Activated CD4-positive, alpha-beta memory T cell treated with anti-CD3 and anti-CD28 coated beads for 36 hours (primary cell): ENCODE results near the gene RALGPS1. TPM values are rescaled to one million over a fixed set of nuclear protein-coding genes. Genes with fewer than 3 reads are reported as not detected.

Source experiments
- CTCF ChIA-PET: fragments of 350-600 bp; sonication (Branson Sonifier 250); formaldehyde crosslinking; loops from one replicate; lab custom pipeline; 2021; ENCODE audit warnings: antibody characterized with exemption, inconsistent platforms; lab: Charles Lee
- POLR2A ChIA-PET: fragments of 350-600 bp; sonication (Branson Sonifier 250); formaldehyde crosslinking; loops from one replicate; lab custom pipeline; 2021; ENCODE audit warnings: antibody characterized with exemption; lab: Charles Lee
- DNase-seq: peaks from one replicate; pipeline ENCODE4 v3.0.0-alpha.2; 2020
- H3K27ac Mint-ChIP-seq: one replicate; pipeline ENCODE4 v1.8.0; 2021; ENCODE audit warnings: mixed read lengths
- H3K27me3 Mint-ChIP-seq: one replicate; pipeline ENCODE4 v1.8.0; 2021; ENCODE audit warnings: mixed read lengths
- H3K36me3 Mint-ChIP-seq: one replicate; pipeline ENCODE4 v1.8.0; 2021; ENCODE audit warnings: mixed read lengths
- H3K4me1 Mint-ChIP-seq: one replicate; pipeline ENCODE4 v1.8.0; 2021; ENCODE audit warnings: low read depth, mixed read lengths
- H3K4me3 Mint-ChIP-seq: one replicate; pipeline ENCODE4 v1.8.0; 2021; ENCODE audit warnings: mild to moderate bottlenecking, mixed read lengths
- H3K9me3 Mint-ChIP-seq: one replicate; pipeline ENCODE4 v1.8.0; 2021; ENCODE audit warnings: mixed read lengths
- intact Hi-C: fragments of 100-400 bp; cut with micrococcal nuclease; formaldehyde crosslinking; loops from one replicate; pipeline ENCODE4 v1.15.1; 2023
- total RNA-seq, 2 experiments: library from RNA; stranded (reverse); gene quantifications; one replicate each; pipeline ENCODE4 v1.2.3, GENCODE V29; 2021

The RALGPS1 gene
- total RNA-seq, 2 experiments from 2014 or later, result 2.1 to 3.1 TPM

DNA sequence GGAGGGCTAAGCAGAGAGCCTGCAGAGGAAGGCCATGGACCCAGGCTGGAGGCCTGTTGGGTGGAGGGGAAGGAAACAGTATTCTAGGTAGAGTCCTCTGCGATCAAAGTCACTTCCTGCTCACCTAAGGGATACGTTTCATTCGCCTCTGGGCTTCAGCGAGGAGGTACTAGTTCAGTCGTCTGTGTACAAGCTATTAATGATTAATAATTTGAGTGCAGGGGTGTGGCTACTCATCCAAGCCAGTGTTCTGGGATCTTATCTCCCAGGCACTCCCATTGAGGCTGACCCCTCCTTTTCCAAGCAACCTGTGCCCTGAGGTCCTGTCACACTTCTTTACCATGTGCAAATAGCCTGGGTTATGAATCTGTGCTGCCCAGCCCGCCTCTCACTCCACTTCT lies 25.2 kb downstream of the RALGPS1 start:
- Mint-ChIP-seq H3K9me3 (peaks cover 3% of the 10 kb centered on the region), H3K27me3 (no peaks in the 10 kb centered on the region), H3K4me1 (peaks cover 5% of the 10 kb centered on the region), H3K4me3 (no peak overlapping the region), H3K36me3 (no peaks in the 10 kb centered on the region), H3K27ac (no peak overlapping the region)
- intact Hi-C loops, result loop anchor here (1.0 kb wide), 2 partner anchors 26 to 259 kb away; no protein-coding TSS in a partner anchor
- CTCF ChIA-PET, result interaction anchor here (0.8 to 6.4 kb wide), 6 partner anchors 25 to 510 kb away, joined by 3 to 148 read pairs (median 4); partner anchors contain the start of gene RALGPS1
- no peak for DNase-seq
- POLR2A ChIA-PET, result no interaction called here

GRCh38 chr9:126942399-126942798 lies 27.8 kb downstream of the RALGPS1 start:
- H3K9me3 Mint-ChIP-seq, result no peaks in the 10 kb centered on the region
- POLR2A ChIA-PET, result no interaction called here
- no peak overlapping the region for H3K4me3 Mint-ChIP-seq
- no peaks in the 10 kb centered on the region for H3K36me3 Mint-ChIP-seq
- H3K4me1 Mint-ChIP-seq, result peaks cover 5% of the 10 kb centered on the region
- CTCF ChIA-PET, result interaction anchor here (1.1 to 6.4 kb wide), 4 partner anchors 16 to 513 kb away, joined by 3 to 148 read pairs (median 10); no protein-coding TSS in a partner anchor
- H3K27me3 Mint-ChIP-seq, result no peaks in the 10 kb centered on the region
- H3K27ac Mint-ChIP-seq, result no peak overlapping the region
- no peak for DNase-seq
- intact Hi-C loops, result no loop called here

- ChIA-PET CTCF (no interaction called here), POLR2A (no interaction called here)
- intact Hi-C loops, result no loop called here
- Mint-ChIP-seq H3K27ac (no peak overlapping the region), H3K36me3 (no peaks in the 10 kb centered on the region), H3K4me3 (no peak overlapping the region), H3K9me3 (no peaks in the 10 kb centered on the region), H3K4me1 (peaks cover 2% of the 10 kb centered on the region), H3K27me3 (no peaks in the 10 kb centered on the region)
- DNase-seq, result no peak
Observed at GRCh38 chr9:126945682-126946081, 31.1 kb downstream of the RALGPS1 start.

GRCh38 chr9:126947529-126947928 lies 32.9 kb downstream of the RALGPS1 start:
- intact Hi-C loops, result no loop called here
- DNase-seq, result no peak
- H3K9me3 Mint-ChIP-seq, result no peaks in the 10 kb centered on the region
- CTCF ChIA-PET, result interaction anchor here (0.6 to 1.2 kb wide), 3 partner anchors 19 to 267 kb away, joined by 3 to 4 read pairs (median 3); no protein-coding TSS in a partner anchor
- no peak overlapping the region for H3K27ac Mint-ChIP-seq
- H3K27me3 Mint-ChIP-seq, result no peaks in the 10 kb centered on the region
- no peak overlapping the region for H3K4me3 Mint-ChIP-seq
- POLR2A ChIA-PET, result interaction anchor here (0.6 kb wide), 1 partner anchor 12 kb away, joined by 3 read pairs; no protein-coding TSS in a partner anchor
- no peaks in the 10 kb centered on the region for H3K4me1 Mint-ChIP-seq
- H3K36me3 Mint-ChIP-seq, result no peaks in the 10 kb centered on the region

DNA sequence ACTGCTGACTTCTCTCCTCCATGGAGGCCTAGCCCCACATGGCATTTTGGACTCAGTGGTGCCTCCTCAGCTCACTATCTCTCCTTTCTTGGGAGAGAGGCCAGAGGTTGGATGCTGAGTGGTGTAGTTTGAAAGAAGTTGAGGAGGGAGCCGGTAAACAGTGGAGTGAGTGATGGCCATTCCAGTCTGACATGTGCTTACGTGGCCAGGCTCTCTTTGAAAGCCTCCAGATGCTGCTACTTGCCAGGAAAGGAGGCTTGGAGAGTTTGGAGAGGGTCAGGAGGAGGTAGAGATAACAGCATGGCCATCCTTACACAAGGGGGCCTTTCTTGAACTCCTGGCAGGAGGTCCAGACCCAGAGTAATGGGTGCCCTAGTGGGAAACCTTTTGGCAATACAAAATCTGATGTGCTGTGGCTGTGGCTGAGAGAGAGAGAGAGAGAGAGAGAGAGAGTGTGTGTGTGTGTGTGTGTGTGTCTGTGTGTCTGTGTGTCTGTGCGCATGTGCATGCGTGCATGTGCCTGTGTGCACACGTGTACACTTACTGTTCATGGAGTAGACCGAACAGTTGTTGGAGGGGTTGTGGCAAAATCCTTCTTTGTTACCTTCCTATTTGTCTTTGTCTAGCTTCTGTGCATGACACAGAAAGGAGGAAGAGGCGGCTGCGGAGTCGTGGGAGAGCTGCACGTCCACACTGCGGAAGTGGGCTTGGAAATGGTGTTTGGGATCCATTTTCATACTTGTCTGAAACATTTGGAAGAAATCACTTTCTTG lies 37.8 kb downstream of the RALGPS1 start:
- H3K27ac Mint-ChIP-seq, result no peak overlapping the region
- no peaks in the 10 kb centered on the region for H3K4me1 Mint-ChIP-seq
- ChIA-PET POLR2A (no interaction called here), CTCF (interaction anchor here (0.7 kb wide), 1 partner anchor 109 kb away, joined by 4 read pairs; no protein-coding TSS in a partner anchor)
- no peaks in the 10 kb centered on the region for H3K36me3 Mint-ChIP-seq
- intact Hi-C loops, result no loop called here
- no peaks in the 10 kb centered on the region for H3K27me3 Mint-ChIP-seq
- H3K4me3 Mint-ChIP-seq, result no peak overlapping the region
- no peak for DNase-seq
- H3K9me3 Mint-ChIP-seq, result no peaks in the 10 kb centered on the region

DNA sequence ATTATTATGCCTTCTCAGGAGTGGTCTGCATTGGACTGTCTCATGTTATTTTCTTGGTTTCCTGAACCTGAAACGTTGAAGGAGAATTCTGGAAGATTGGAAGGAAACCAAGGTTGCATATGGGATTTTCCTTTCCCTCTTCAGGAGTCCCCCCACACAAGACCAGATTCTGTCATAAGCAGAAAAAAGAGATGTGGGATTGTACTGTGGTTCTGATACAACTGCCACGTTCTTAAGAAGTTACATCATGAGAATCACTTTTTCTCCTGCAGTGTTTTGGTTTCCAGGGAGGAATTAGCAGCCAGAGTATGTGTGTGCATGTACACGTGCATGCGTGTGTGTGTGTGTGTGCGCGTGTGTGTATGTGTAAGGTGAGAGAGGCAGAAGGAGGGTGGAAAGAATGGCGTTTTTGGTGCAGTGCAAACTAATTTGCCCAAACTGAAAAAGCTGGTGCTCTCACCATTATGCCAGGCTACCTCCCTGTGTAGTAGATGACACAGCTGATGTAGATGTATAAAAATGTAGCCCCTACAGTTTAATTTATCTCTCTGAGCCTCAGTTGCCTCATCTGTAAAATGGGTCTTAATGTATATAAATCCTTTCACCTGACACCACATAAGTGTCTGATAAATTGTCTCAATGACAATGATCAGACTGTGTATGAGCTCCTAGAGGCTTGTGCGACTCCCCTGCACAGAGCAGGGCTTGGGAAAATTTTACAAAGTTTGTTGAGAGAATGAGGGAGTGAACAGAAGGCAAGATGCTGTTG lies 38.6 kb downstream of the RALGPS1 start:
- H3K27me3 Mint-ChIP-seq, result no peaks in the 10 kb centered on the region
- H3K4me1 Mint-ChIP-seq, result no peaks in the 10 kb centered on the region
- CTCF ChIA-PET, result interaction anchor here (0.7 kb wide), 1 partner anchor 108 kb away, joined by 4 read pairs; no protein-coding TSS in a partner anchor
- H3K9me3 Mint-ChIP-seq, result no peaks in the 10 kb centered on the region
- POLR2A ChIA-PET, result no interaction called here
- no peak overlapping the region for H3K27ac Mint-ChIP-seq
- H3K36me3 Mint-ChIP-seq, result no peaks in the 10 kb centered on the region
- no peak overlapping the region for H3K4me3 Mint-ChIP-seq
- intact Hi-C loops, result no loop called here
- no peak for DNase-seq

GRCh38 chr9:126955811-126956210 lies 41.2 kb downstream of the RALGPS1 start:
- no peaks in the 10 kb centered on the region for H3K4me1 Mint-ChIP-seq
- H3K27ac Mint-ChIP-seq, result no peak overlapping the region
- CTCF ChIA-PET, result interaction anchor here (1.7 kb wide), 1 partner anchor 243 kb away, joined by 6 read pairs; no protein-coding TSS in a partner anchor

DNA sequence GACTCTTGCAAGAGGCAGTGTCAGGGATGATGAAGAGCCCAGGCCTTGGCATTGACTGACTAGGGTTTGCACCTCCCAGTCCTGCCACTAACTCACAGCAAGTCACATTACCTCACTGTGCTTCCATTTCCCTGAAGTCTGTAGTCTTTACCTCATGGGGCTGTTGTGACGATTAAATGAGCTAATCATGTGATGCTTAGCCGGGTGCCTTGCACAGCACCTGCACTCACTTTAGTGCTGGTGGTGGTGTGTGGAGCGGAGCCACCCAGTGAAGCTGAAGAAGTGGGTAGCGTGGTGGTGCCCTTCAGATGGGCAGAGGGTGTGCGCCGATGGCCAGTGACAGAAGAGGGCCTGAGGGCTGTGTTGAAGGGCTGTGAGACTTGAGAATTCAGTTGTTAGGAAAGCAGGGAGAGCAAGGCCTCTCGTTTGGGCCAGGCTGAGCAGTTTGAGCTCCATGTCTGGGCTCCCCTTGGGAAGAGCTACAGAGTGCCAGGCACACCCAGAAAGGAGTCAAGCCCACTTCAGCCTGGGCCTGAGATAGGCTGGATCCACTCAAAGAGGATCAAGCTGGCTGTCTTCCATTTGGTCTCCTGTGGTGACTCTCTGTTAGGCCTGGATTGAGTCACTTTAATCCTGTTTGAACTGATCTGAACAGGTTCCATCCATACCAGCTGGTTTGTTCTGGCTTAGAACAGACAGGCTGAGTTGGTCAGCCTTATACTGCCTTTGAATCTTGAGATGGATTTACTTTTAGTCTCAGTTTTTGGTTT lies 42.5 kb downstream of the RALGPS1 start:
- Mint-ChIP-seq H3K27me3 (peaks cover 1% of the 10 kb centered on the region), H3K36me3 (no peaks in the 10 kb centered on the region), H3K4me1 (no peaks in the 10 kb centered on the region), H3K27ac (no peak overlapping the region), H3K4me3 (no peak overlapping the region), H3K9me3 (no peaks in the 10 kb centered on the region)
- no peak for DNase-seq
- ChIA-PET CTCF (interaction anchor here (1.3 to 1.9 kb wide), 2 partner anchors 8 to 241 kb away, joined by 4 to 7 read pairs; no protein-coding TSS in a partner anchor), POLR2A (no interaction called here)
- intact Hi-C loops, result no loop called here

More at GRCh38 chr9:126955811-126956210, 41.2 kb downstream of the RALGPS1 start:
- H3K27me3 Mint-ChIP-seq, result peaks cover 1% of the 10 kb centered on the region
- no peaks in the 10 kb centered on the region for H3K9me3 Mint-ChIP-seq
- POLR2A ChIA-PET, result no interaction called here
- no peak for DNase-seq
- intact Hi-C loops, result no loop called here
- no peak overlapping the region for H3K4me3 Mint-ChIP-seq
- no peaks in the 10 kb centered on the region for H3K36me3 Mint-ChIP-seq

DNA sequence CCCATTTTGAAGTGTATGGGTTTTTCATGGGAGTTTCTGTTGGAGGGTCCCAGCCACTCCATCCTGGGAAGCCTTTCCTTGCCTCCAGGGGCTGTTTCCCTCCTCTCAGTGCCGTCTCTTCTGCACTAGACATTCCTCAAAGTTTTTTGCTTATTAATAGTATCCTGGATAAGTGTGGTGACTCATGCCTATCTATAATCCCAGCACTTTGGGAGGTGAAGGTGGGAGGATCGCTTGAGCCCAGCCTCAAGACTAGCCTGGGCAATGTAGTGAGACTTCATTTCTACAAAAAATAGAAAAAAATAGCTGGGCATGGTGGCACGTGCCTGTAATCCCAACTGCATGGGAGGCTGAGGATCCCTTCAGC lies 43.1 kb downstream of the RALGPS1 start:
- CTCF ChIA-PET, result interaction anchor here (0.7 to 1.9 kb wide), 3 partner anchors 8 to 241 kb away, joined by 3 to 7 read pairs (median 4); no protein-coding TSS in a partner anchor
- no peaks in the 10 kb centered on the region for H3K9me3 Mint-ChIP-seq

GRCh38 chr9:126959336-126959735 lies 44.8 kb downstream of the RALGPS1 start:
- H3K36me3 Mint-ChIP-seq, result no peaks in the 10 kb centered on the region
- ChIA-PET POLR2A (interaction anchor here (0.6 to 0.9 kb wide), 2 partner anchors 11 to 24 kb away, joined by 3 read pairs; no protein-coding TSS in a partner anchor), CTCF (no interaction called here)
- DNase-seq, result no peak
- intact Hi-C loops, result no loop called here
- H3K27me3 Mint-ChIP-seq, result peaks cover 1% of the 10 kb centered on the region
- H3K4me1 Mint-ChIP-seq, result no peaks in the 10 kb centered on the region
- H3K4me3 Mint-ChIP-seq, result no peak overlapping the region
- H3K9me3 Mint-ChIP-seq, result no peaks in the 10 kb centered on the region
- H3K27ac Mint-ChIP-seq, result no peak overlapping the region

More for the DNA sequence above, 43.1 kb downstream of the RALGPS1 start:
- Mint-ChIP-seq H3K27ac (no peak overlapping the region), H3K36me3 (no peaks in the 10 kb centered on the region), H3K4me1 (no peaks in the 10 kb centered on the region), H3K27me3 (peaks cover 1% of the 10 kb centered on the region), H3K4me3 (no peak overlapping the region)
- intact Hi-C loops, result no loop called here
- POLR2A ChIA-PET, result no interaction called here
- DNase-seq, result no peak

GRCh38 chr9:126959917-126960316 lies 45.3 kb downstream of the RALGPS1 start:
- ChIA-PET POLR2A (interaction anchor here (0.9 kb wide), 1 partner anchor 25 kb away, joined by 3 read pairs; no protein-coding TSS in a partner anchor), CTCF (no interaction called here)
- Mint-ChIP-seq H3K4me3 (no peak overlapping the region), H3K27me3 (peaks cover 1% of the 10 kb centered on the region), H3K36me3 (no peaks in the 10 kb centered on the region), H3K4me1 (no peaks in the 10 kb centered on the region), H3K9me3 (no peaks in the 10 kb centered on the region), H3K27ac (no peak overlapping the region)
- intact Hi-C loops, result no loop called here
- DNase-seq, result no peak
